HepG2 (cell line): ENCODE measurements around the gene VSIG10L. TPM values are rescaled to one million over a fixed set of nuclear protein-coding genes. Genes with fewer than 3 reads are reported as not detected.
A peak's percentile ranks its signal among the peaks of the same experiment; 100 is the strongest.

Experiments
- ATAC-seq: fragments of 200-7000 bp; cut with Tn5 transposase; 3 replicates; pipeline ENCODE4 v1.9.1; 2020; ENCODE audit warnings: mild to moderate bottlenecking, moderate library complexity
- BruUV-seq: library from RNA; stranded (reverse); fragments of 400-500 nt; replicated peaks from 2 replicates; lab custom pipeline; 2021; lab: Mats Ljungman, UMichigan
- CTCF ChIA-PET: fragments of 300-600 bp; formaldehyde crosslinking; extraction: SDS; loops from one replicate; lab custom pipeline; 2021; ENCODE audit warnings: low total read pairs, inconsistent platforms, low intra/inter-chr PET ratio; lab: Yijun Ruan, JAX
- POLR2A ChIA-PET: fragments of 350-600 bp; sonication (Branson Sonifier 250); formaldehyde crosslinking; loops from one replicate; lab custom pipeline; 2020; ENCODE audit warnings: antibody characterized with exemption, inconsistent platforms; lab: Yijun Ruan, JAX
- DNase-seq: peaks from one replicate; pipeline ENCODE4 v3.0.0-alpha.2; 2015; ENCODE audit warnings: low spot score
- FAIRE-seq: peaks from 3 replicates; lab custom pipeline; 2011; peaks lifted over from hg19 to GRCh38; lab: Jason Lieb, UNC
- H2AFZ ChIP-seq: one replicate; pipeline ENCODE4 v1.6.1; 2011; ENCODE audit warnings: low read length, inconsistent platforms
- H3K27ac ChIP-seq: fragments of 300-600 bp; 3 replicates; pipeline ENCODE4 v1.8.0; 2011; ENCODE audit warnings: mixed run types, mild to moderate bottlenecking, mixed read lengths, low read length, inconsistent platforms; ENCODE audit not compliant: insufficient read depth; ENCODE audit errors: extremely low read length
- H3K27me3 ChIP-seq, 2 experiments: fragments of 200-600 bp in 1 of 2; 2 replicates in 1 of 2; 3 replicates in 1 of 2; pipeline versions ENCODE4 v1.6.0 to v1.8.0; 2011; ENCODE audit warnings: low read length in 2 of 2, mild to moderate bottlenecking in 2 of 2, moderate library complexity in 2 of 2, inconsistent platforms in 1 of 2; ENCODE audit not compliant: insufficient read depth in 2 of 2, control insufficient read depth in 1 of 2
- H3K36me3 ChIP-seq, 2 experiments: fragments of 200-600 bp in 1 of 2; replicated peaks in 1 of 2; 2 replicates in 1 of 2; 3 replicates in 1 of 2; pipeline versions ENCODE4 v1.5.1 to v1.8.0; 2011; ENCODE audit warnings: low read length in 2 of 2, inconsistent platforms in 1 of 2; ENCODE audit not compliant: insufficient read depth in 2 of 2, control insufficient read depth in 1 of 2
- H3K4me1 ChIP-seq: 2 replicates; pipeline ENCODE4 v1.5.1; 2012; ENCODE audit warnings: low read length, inconsistent platforms; ENCODE audit not compliant: insufficient read depth
- H3K4me2 ChIP-seq: 2 replicates; pipeline ENCODE4 v1.6.0; 2011; ENCODE audit warnings: low read depth, low read length, inconsistent platforms
- H3K4me3 ChIP-seq, 3 experiments: fragments of 200-600 bp in 1 of 3; sonication (generic), shearing (Covaris generic) in 1 of 3; replicated peaks in 1 of 3; 2 replicates each; pipeline ENCODE4 v1.5.1; 2011 to 2016; ENCODE audit warnings: low read length in 3 of 3, inconsistent platforms in 2 of 3, low read depth in 2 of 3, mild to moderate bottlenecking in 2 of 3, control low read depth in 1 of 3, mixed read lengths in 1 of 3; ENCODE audit not compliant: insufficient read depth in 1 of 3
- H3K79me2 ChIP-seq: one replicate; pipeline ENCODE4 v1.6.1; 2011; ENCODE audit warnings: low read length, inconsistent platforms; ENCODE audit not compliant: insufficient read depth
- H3K9ac ChIP-seq: 2 replicates; pipeline ENCODE4 v1.6.0; 2011; ENCODE audit warnings: mild to moderate bottlenecking, low read depth, low read length, inconsistent platforms; ENCODE audit not compliant: insufficient read depth
- H3K9me3 ChIP-seq: 2 replicates; pipeline ENCODE4 v1.5.1; 2012; ENCODE audit warnings: mild to moderate bottlenecking, low read length
- H4K20me1 ChIP-seq: 2 replicates; pipeline ENCODE4 v1.6.0; 2011; ENCODE audit warnings: inconsistent platforms, mild to moderate bottlenecking, low read length, moderate library complexity; ENCODE audit not compliant: insufficient read depth
- ZFY ChIP-seq: sonication (generic); formaldehyde crosslinking; IDR thresholded peaks from 2 replicates; pipeline ENCODE4 v1.4.0; 2020; ENCODE audit warnings: missing genetic modification reagents
- ZMYM3 ChIP-seq: sonication (generic); formaldehyde crosslinking; IDR thresholded peaks from 2 replicates; pipeline ENCODE4 v1.5.1; 2020; ENCODE audit warnings: mild to moderate bottlenecking, missing genetic modification reagents
- WGBS: methylation state at CpG from one replicate; pipeline ENCODE4 v1.1.6; 2017; ENCODE audit warnings: low lambda C conversion rate; 5-methylcytosine and 5-hydroxymethylcytosine counted together
- in situ Hi-C: cut with HindIII; loops from 2 replicates; pipeline ENCODE4 v1.10.0; 2017; ENCODE audit warnings: low pct_unique_long_range_greater_than_20kb; ENCODE audit not compliant: extremely low pct_ligation_motif_present
- intact Hi-C: fragments of 100-400 bp; cut with micrococcal nuclease; formaldehyde crosslinking; loops from one replicate; pipeline ENCODE4 v1.10.0; 2022; ENCODE audit not compliant: unreplicated experiment
- polyA plus RNA-seq, 8 experiments: library from polyadenylated mRNA; depleted of rRNA in 3 of 8; stranded (reverse) in 7 of 8; unstranded in 1 of 8; fragments of >200 nt; fragmentation: Illumina TruSeq in 4 of 8; extraction: Trizol in 4 of 8; gene quantifications; 2 replicates each; pipeline versions ENCODE4 v1.2.1 to v1.2.3, GENCODE V29; 2011 to 2016; ENCODE audit warnings: low read depth in 4 of 8, missing spikeins in 1 of 8, mixed read lengths in 1 of 8; ENCODE audit not compliant: insufficient read depth in 1 of 8
- total RNA-seq, 5 experiments: library from RNA; depleted of rRNA; stranded (reverse); fragments of >200 nt; fragmentation: Illumina TruSeq; extraction: Trizol; gene quantifications; 2 replicates each; pipeline ENCODE4 v1.2.3, GENCODE V29; 2016; ENCODE audit warnings: low read depth in 1 of 5
- TF ChIP-seq, protein P1 (sequence below): sonication (generic); formaldehyde crosslinking; IDR thresholded peaks from 2 replicates; pipeline ENCODE4 v1.4.0; 2020; ENCODE audit warnings: missing genetic modification reagents, mild to moderate bottlenecking, borderline replicate concordance
- TF ChIP-seq, protein P2 (sequence below): sonication (generic); formaldehyde crosslinking; IDR thresholded peaks from 2 replicates; pipeline ENCODE4 v1.5.0; 2020; ENCODE audit warnings: mild to moderate bottlenecking, missing genetic modification reagents
- TF ChIP-seq, protein P3 (sequence below): fragments of 450-650 bp; IDR thresholded peaks from 2 replicates; pipeline ENCODE4 v1.6.1; 2016

VSIG10L gene
- total and polyA plus RNA-seq, 2 of the 13 experiments (the other 11 are each of a cell fraction or from before 2014, with no cell fraction given) = 2.7 to 8.5 TPM

DNA sequence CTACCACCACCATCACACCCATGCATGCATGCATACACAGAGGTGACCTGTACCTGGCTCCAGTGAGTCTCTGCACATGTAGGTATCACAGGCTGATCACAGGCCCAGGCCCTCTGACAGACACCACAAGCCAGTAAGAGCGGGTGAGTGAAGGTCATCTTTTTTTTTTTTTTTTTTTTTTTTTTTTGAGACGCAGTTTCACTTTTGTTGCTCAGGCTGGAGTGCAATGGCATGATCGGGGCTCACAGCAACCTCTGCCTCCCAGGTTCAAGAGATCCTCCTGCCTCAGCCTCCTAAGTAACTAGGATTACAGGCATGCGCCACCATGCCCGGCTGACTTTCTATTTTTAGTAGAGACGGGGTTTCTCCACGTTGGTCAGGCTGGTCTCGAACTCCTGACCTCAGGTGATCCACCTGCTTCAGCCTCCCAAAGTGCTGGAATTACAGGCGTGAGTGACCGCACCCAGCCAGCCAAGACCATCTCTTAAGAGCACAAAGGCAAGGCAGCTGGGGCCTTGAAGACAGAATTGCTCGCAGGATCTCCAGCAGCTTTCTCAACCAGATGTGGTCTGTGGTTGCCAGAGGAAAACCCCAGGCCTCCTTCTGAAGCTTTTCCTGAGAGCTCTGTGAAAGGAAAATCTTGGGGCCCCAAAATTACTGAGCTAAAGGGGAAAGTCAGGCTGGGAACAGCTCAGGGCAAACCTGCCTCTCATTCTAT, 33.7 kb upstream of the VSIG10L start:
- TF ChIP-seq, protein P1, sequence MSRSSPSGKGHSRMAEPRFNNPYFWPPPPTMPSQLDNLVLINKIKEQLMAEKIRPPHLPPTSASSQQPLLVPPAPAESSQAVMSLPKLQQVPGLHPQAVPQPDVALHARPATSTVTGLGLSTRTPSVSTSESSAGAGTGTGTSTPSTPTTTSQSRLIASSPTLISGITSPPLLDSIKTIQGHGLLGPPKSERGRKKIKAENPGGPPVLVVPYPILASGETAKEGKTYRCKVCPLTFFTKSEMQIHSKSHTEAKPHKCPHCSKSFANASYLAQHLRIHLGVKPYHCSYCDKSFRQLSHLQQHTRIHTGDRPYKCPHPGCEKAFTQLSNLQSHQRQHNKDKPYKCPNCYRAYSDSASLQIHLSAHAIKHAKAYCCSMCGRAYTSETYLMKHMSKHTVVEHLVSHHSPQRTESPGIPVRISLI = peak; percentile 86
- TF ChIP-seq, protein P2, sequence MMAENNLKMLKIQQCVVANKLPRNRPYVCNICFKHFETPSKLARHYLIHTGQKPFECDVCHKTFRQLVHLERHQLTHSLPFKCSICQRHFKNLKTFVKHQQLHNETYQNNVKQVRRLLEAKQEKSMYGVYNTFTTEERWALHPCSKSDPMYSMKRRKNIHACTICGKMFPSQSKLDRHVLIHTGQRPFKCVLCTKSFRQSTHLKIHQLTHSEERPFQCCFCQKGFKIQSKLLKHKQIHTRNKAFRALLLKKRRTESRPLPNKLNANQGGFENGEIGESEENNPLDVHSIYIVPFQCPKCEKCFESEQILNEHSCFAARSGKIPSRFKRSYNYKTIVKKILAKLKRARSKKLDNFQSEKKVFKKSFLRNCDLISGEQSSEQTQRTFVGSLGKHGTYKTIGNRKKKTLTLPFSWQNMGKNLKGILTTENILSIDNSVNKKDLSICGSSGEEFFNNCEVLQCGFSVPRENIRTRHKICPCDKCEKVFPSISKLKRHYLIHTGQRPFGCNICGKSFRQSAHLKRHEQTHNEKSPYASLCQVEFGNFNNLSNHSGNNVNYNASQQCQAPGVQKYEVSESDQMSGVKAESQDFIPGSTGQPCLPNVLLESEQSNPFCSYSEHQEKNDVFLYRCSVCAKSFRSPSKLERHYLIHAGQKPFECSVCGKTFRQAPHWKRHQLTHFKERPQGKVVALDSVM (CRISPR knock-in tag) = peak; percentile 75
- TF ChIP-seq, protein P3, sequence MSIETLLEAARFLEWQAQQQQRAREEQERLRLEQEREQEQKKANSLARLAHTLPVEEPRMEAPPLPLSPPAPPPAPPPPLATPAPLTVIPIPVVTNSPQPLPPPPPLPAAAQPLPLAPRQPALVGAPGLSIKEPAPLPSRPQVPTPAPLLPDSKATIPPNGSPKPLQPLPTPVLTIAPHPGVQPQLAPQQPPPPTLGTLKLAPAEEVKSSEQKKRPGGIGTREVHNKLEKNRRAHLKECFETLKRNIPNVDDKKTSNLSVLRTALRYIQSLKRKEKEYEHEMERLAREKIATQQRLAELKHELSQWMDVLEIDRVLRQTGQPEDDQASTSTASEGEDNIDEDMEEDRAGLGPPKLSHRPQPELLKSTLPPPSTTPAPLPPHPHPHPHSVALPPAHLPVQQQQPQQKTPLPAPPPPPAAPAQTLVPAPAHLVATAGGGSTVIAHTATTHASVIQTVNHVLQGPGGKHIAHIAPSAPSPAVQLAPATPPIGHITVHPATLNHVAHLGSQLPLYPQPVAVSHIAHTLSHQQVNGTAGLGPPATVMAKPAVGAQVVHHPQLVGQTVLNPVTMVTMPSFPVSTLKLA = no peak
- TF ChIP-seq ZFY (CRISPR knock-in tag) (0 out of 2 replicates have a peak, but pooled peaks have one; percentile 19), ZMYM3 (CRISPR knock-in tag) (peak; percentile 70)
- Histone ChIP-seq H3K9me3 (no peaks in the 10 kb centered on the region), H3K4me2 (no peak overlapping the region), H3K4me3 (no peak overlapping the region), H3K27me3 (peaks cover 0 to 14% of the 10 kb centered on the region in 2 experiments; a peak in 1 of 5 replicates), H2AFZ (no peak overlapping the region), H3K27ac (no peak overlapping the region), H3K36me3 (no peaks in the 10 kb centered on the region), H3K79me2 (no peaks in the 10 kb centered on the region), H3K9ac (no peak overlapping the region), H4K20me1 (no peaks in the 10 kb centered on the region), H3K4me1 (peaks cover 30% of the 10 kb centered on the region)
- BruUV-seq = no TSS peak
- 46% methylated on average over 10 of the region's 11 CpGs for WGBS
- ChIA-PET POLR2A (interaction anchor here (0.9 kb wide), 1 partner anchor 12 kb away, joined by 3 read pairs; no protein-coding TSS in a partner anchor), CTCF (no interaction called here)
- ATAC-seq (peak; percentile 51), FAIRE-seq (no peak), DNase-seq (no peak)
- intact Hi-C loops = no loop called here
- in situ Hi-C loops = no loop called here
